ENCODE data around the gene AKR1C3.
"Not testable (repeated sequence)": the region's sequence is repeated elsewhere in the genome, so short reads cannot be mapped to it uniquely, and the experiment has no call there.

AKR1C3 gene

GRCh38 chr10:5094265-5095205 is at the start of gene AKR1C3:
Gene AKR1C3, plus strand, starts transcription at chr10:5094414. Its CDS starts 31 bp downstream, at chr10:5094445.
- DNase-seq: no peak

- DNase-seq: no peak
Observed at GRCh38 chr10:5045095-5045494, 49.1 kb upstream of the AKR1C3 start.

GRCh38 chr10:5046410-5046809 is 47.8 kb upstream of the AKR1C3 start:
- no peak for DNase-seq

GRCh38 chr10:5047055-5047454 is 47.2 kb upstream of the AKR1C3 start:
- DNase-seq: not testable (repeated sequence)

GRCh38 chr10:5047912-5048628 is 46.1 kb upstream of the AKR1C3 start:
- no peak for DNase-seq

GRCh38 chr10:5052951-5053500 is 41.2 kb upstream of the AKR1C3 start:
- not testable (repeated sequence) for DNase-seq

- DNase-seq: not testable (repeated sequence)
Observed at GRCh38 chr10:5054831-5055230, 39.4 kb upstream of the AKR1C3 start.

- not testable (repeated sequence) for DNase-seq
Observed at GRCh38 chr10:5059267-5059666, 34.9 kb upstream of the AKR1C3 start.

- not testable (repeated sequence) for DNase-seq
Observed at GRCh38 chr10:5060791-5061190, 33.4 kb upstream of the AKR1C3 start.

GRCh38 chr10:5064656-5065055 is 29.6 kb upstream of the AKR1C3 start:
- no peak for DNase-seq

- DNase-seq: no peak
Observed at GRCh38 chr10:5068274-5068984, 25.8 kb upstream of the AKR1C3 start.

- DNase-seq: no peak
Observed at GRCh38 chr10:5070648-5071410, 23.4 kb upstream of the AKR1C3 start.

GRCh38 chr10:5071411-5072198 is 22.6 kb upstream of the AKR1C3 start:
- no peak for DNase-seq

- no peak for DNase-seq
Observed at GRCh38 chr10:5073659-5074058, 20.6 kb upstream of the AKR1C3 start.

GRCh38 chr10:5076615-5077014 is 17.6 kb upstream of the AKR1C3 start:
- DNase-seq: no peak

- DNase-seq: no peak
Observed at GRCh38 chr10:5078547-5079180, 15.6 kb upstream of the AKR1C3 start.

- DNase-seq: no peak
Observed at GRCh38 chr10:5079306-5079830, 14.8 kb upstream of the AKR1C3 start.

GRCh38 chr10:5079836-5080235 is 14.4 kb upstream of the AKR1C3 start:
- no peak for DNase-seq

- DNase-seq: no peak
Observed at GRCh38 chr10:5081091-5081490, 13.1 kb upstream of the AKR1C3 start.

- DNase-seq: no peak
Observed at GRCh38 chr10:5088703-5089261, 5.4 kb upstream of the AKR1C3 start.
